Measurements from ENCODE around the gene TEX22. TPM values are rescaled to one million over a fixed set of nuclear protein-coding genes. Genes with fewer than 3 reads are reported as not detected.

Gene TEX22
- polyA plus RNA-seq, 4 donors, result 0.22 to 0.68 TPM; not detected in 2

GRCh38 chr14:105453847-105454246 is 55.5 kb downstream of the TEX22 start:
- H3K4me1 ChIP-seq (ENCODE audit: control insufficient read depth in 3 of 3, insufficient read depth in 2 of 3, low read depth in 1 of 3, low read length in 2 of 3), result peaks cover 0 to 12% (median 0%) of the 10 kb centered on the region in 3 donors
- no peaks in the 10 kb centered on the region for H3K9me3 ChIP-seq (ENCODE audit: control insufficient read depth in 2 of 2, insufficient read depth in 1 of 2, low read depth in 1 of 2, low read length in 1 of 2)
- H3K27ac ChIP-seq (ENCODE audit: low read depth in 1 of 3, low read length in 2 of 3), result no peak overlapping the region
- no peak overlapping the region for H3K4me3 ChIP-seq (ENCODE audit: low read depth in 1 of 3, low read length in 3 of 3)
- DNase-seq (no peak), FAIRE-seq (no peak)
- WGBS, 3 donors, result 89 to 95% (median 90%) methylated on average over 14 of the region's 14 CpGs
- peaks cover 2 to 89% (median 4%) of the 10 kb centered on the region in 3 donors for H3K36me3 ChIP-seq (ENCODE audit: control insufficient read depth in 3 of 3, insufficient read depth in 2 of 3, low read depth in 1 of 3, low read length in 3 of 3)
- H3K27me3 ChIP-seq (ENCODE audit: control insufficient read depth in 3 of 3, insufficient read depth in 3 of 3, low read length in 3 of 3), result no peaks in the 10 kb centered on the region

DNA sequence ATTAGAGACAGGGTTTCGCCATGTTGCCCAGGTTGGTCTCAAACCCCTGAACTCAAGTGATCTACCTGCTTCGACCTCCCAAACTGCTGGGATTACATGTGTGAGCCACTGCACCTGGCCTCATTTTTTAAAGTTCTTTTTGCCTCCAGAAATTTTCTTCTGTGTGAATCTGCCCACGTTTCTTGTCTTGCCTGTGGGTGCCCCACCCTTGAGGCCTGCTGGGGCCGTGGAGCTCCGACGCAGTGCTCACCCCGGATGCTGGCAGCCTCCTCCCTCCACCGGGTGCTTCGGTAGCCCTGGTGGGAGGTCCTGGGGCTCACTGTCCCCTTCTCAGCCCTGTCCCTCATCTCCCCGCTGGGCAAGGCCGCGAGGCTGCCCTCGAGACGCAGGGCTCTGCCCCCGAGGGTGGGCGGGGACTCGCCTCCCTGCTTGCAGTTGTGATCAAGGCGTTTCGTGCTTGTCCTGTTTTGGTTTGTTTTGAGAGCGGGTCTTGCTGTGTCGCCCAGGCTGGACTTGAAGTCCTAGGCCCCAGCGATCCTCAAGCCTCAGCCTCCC is 56.8 kb downstream of the TEX22 start:
- WGBS, 3 donors, result 92% methylated on average over 22 of the region's 22 CpGs

GRCh38 chr14:105455766-105456660 is 57.7 kb downstream of the TEX22 start:
- H3K36me3 ChIP-seq (ENCODE audit: control insufficient read depth in 3 of 3, insufficient read depth in 2 of 3, low read depth in 1 of 3, low read length in 3 of 3), result peaks cover 4 to 81% (median 5%) of the 10 kb centered on the region in 3 donors
- no peak for FAIRE-seq

More for the DNA sequence above, 56.8 kb downstream of the TEX22 start:
- no peak overlapping the region for H3K4me3 ChIP-seq (ENCODE audit: low read depth in 1 of 3, low read length in 3 of 3)
- H3K36me3 ChIP-seq (ENCODE audit: control insufficient read depth in 3 of 3, insufficient read depth in 2 of 3, low read depth in 1 of 3, low read length in 3 of 3), result peaks cover 2 to 81% (median 4%) of the 10 kb centered on the region in 3 donors
- no peak for FAIRE-seq
- no peaks in the 10 kb centered on the region for H3K9me3 ChIP-seq (ENCODE audit: control insufficient read depth in 2 of 2, insufficient read depth in 1 of 2, low read depth in 1 of 2, low read length in 1 of 2)
- peak overlapping the region in 1 of 3 donors; percentile 48 for H3K27ac ChIP-seq (ENCODE audit: low read depth in 1 of 3, low read length in 2 of 3)
- H3K27me3 ChIP-seq (ENCODE audit: control insufficient read depth in 3 of 3, insufficient read depth in 3 of 3, low read length in 3 of 3), result no peaks in the 10 kb centered on the region
- peaks cover 0 to 12% (median 0%) of the 10 kb centered on the region in 3 donors for H3K4me1 ChIP-seq (ENCODE audit: control insufficient read depth in 3 of 3, insufficient read depth in 2 of 3, low read depth in 1 of 3, low read length in 2 of 3)
- DNase-seq, result no peak

DNA sequence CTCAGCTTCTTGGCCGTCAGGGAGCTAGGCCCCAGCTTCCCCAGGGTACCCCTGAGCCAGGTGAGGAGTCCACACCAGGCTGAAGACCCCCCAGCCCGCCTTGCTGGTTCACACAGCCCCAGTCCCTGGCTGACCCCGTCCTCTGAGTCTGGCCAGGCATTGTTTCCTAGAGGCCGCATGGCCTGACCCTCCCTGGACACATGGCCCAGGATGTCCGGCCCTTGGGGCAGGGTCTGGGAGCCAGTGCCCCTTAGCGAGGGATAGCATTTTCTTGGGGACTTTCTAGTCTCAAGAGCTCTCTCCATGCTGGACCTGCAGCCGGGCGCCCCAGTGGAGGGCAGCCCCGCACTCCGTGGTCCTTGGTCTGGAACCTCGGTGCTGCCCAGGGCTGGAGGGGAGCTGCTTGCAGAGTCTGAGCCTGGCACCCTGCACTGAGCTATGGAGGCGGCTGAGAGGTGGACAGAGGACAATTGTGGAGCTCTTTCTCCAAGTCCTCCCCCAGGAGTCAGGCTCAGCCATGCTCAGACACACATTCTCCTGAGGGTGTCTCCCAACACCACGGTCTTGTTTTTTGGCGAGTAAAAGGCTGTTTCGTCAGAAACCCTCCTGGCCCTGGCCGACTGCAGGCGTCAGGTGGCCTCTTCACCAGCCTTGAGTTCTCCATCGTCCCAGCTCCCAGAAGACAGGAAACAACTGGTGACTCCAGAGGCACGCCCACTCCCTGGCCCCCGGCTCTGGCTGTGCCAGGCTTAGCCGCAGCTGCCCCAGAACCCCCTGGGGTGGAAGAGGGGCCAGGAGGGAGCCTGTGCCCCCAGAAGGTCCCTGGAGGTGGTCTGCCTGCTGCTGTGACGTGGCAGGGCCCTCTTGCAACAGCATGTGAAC is 58.6 kb downstream of the TEX22 start:
- no peaks in the 10 kb centered on the region for H3K9me3 ChIP-seq (ENCODE audit: control insufficient read depth in 2 of 2, insufficient read depth in 1 of 2, low read depth in 1 of 2, low read length in 1 of 2)
- peaks cover 4 to 83% (median 5%) of the 10 kb centered on the region in 3 donors for H3K36me3 ChIP-seq (ENCODE audit: control insufficient read depth in 3 of 3, insufficient read depth in 2 of 3, low read depth in 1 of 3, low read length in 3 of 3)
- DNase-seq (no peak), FAIRE-seq (no peak)
- H3K27ac ChIP-seq (ENCODE audit: low read depth in 1 of 3, low read length in 2 of 3), result no peak overlapping the region
- no peaks in the 10 kb centered on the region for H3K27me3 ChIP-seq (ENCODE audit: control insufficient read depth in 3 of 3, insufficient read depth in 3 of 3, low read length in 3 of 3)
- H3K4me1 ChIP-seq (ENCODE audit: control insufficient read depth in 3 of 3, insufficient read depth in 2 of 3, low read depth in 1 of 3, low read length in 2 of 3), result peaks cover 0 to 12% (median 0%) of the 10 kb centered on the region in 3 donors
- H3K4me3 ChIP-seq (ENCODE audit: low read depth in 1 of 3, low read length in 3 of 3), result no peak overlapping the region
- 89 to 94% (median 90%) methylated on average over 22 of the region's 22 CpGs for WGBS, 3 donors

More at GRCh38 chr14:105455766-105456660, 57.7 kb downstream of the TEX22 start:
- H3K27ac ChIP-seq (ENCODE audit: low read depth in 1 of 3, low read length in 2 of 3), result peak overlapping the region in 2 of 3 donors; percentile 34 to 48
- no peaks in the 10 kb centered on the region for H3K27me3 ChIP-seq (ENCODE audit: control insufficient read depth in 3 of 3, insufficient read depth in 3 of 3, low read length in 3 of 3)
- no peaks in the 10 kb centered on the region for H3K9me3 ChIP-seq (ENCODE audit: control insufficient read depth in 2 of 2, insufficient read depth in 1 of 2, low read depth in 1 of 2, low read length in 1 of 2)
- H3K4me1 ChIP-seq (ENCODE audit: control insufficient read depth in 3 of 3, insufficient read depth in 2 of 3, low read depth in 1 of 3, low read length in 2 of 3), result peaks cover 0 to 12% (median 0%) of the 10 kb centered on the region in 3 donors
- no peak overlapping the region for H3K4me3 ChIP-seq (ENCODE audit: low read depth in 1 of 3, low read length in 3 of 3)
- WGBS, 3 donors, result 82 to 87% (median 83%) methylated on average over 22 of the region's 22 CpGs
- peak; percentile 57 to 75 for DNase-seq

GRCh38 chr14:105458010-105458409 is 59.7 kb downstream of the TEX22 start:
- Histone ChIP-seq H3K4me1 (ENCODE audit: control insufficient read depth in 3 of 3, insufficient read depth in 2 of 3, low read depth in 1 of 3, low read length in 2 of 3) (peaks cover 0 to 12% (median 0%) of the 10 kb centered on the region in 3 donors), H3K27ac (ENCODE audit: low read depth in 1 of 3, low read length in 2 of 3) (no peak overlapping the region), H3K36me3 (ENCODE audit: control insufficient read depth in 3 of 3, insufficient read depth in 2 of 3, low read depth in 1 of 3, low read length in 3 of 3) (peaks cover 4 to 80% (median 5%) of the 10 kb centered on the region in 3 donors), H3K27me3 (ENCODE audit: control insufficient read depth in 3 of 3, insufficient read depth in 3 of 3, low read length in 3 of 3) (no peaks in the 10 kb centered on the region), H3K9me3 (ENCODE audit: control insufficient read depth in 2 of 2, insufficient read depth in 1 of 2, low read depth in 1 of 2, low read length in 1 of 2) (no peaks in the 10 kb centered on the region), H3K4me3 (ENCODE audit: low read depth in 1 of 3, low read length in 3 of 3) (no peak overlapping the region)
- WGBS, 3 donors, result 87 to 95% (median 88%) methylated on average over 15 to 18 of the region's 18 CpGs
- DNase-seq (no peak), FAIRE-seq (no peak)

DNA sequence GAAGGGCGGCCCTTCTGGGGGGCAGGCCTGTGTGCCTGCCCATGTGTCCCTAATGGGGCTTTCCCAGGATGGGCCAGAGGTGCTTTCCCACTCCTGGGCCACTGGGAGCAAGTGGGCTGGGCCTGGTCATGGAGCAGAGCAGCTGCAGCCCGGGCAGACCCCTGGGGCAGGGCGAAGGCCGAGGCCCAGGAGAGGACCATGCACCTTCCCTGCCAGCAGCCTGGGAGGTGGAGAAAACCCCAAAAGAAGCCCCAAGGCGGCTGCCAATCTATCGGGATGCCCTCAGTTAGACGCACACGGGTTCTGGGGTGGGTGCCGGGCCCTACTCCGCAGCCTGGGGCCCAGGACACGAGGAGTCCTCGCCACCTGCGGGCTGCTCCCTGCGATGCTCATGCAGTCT is 60.2 kb downstream of the TEX22 start:
- FAIRE-seq (no peak), DNase-seq (no peak)
- Histone ChIP-seq H3K27ac (ENCODE audit: low read depth in 1 of 3, low read length in 2 of 3) (no peak overlapping the region), H3K9me3 (ENCODE audit: control insufficient read depth in 2 of 2, insufficient read depth in 1 of 2, low read depth in 1 of 2, low read length in 1 of 2) (no peaks in the 10 kb centered on the region), H3K27me3 (ENCODE audit: control insufficient read depth in 3 of 3, insufficient read depth in 3 of 3, low read length in 3 of 3) (no peaks in the 10 kb centered on the region), H3K4me3 (ENCODE audit: low read depth in 1 of 3, low read length in 3 of 3) (no peak overlapping the region), H3K36me3 (ENCODE audit: control insufficient read depth in 3 of 3, insufficient read depth in 2 of 3, low read depth in 1 of 3, low read length in 3 of 3) (peaks cover 4 to 81% (median 5%) of the 10 kb centered on the region in 3 donors), H3K4me1 (ENCODE audit: control insufficient read depth in 3 of 3, insufficient read depth in 2 of 3, low read depth in 1 of 3, low read length in 2 of 3) (peaks cover 0 to 12% (median 0%) of the 10 kb centered on the region in 3 donors)
- 85 to 99% (median 88%) methylated on average over 11 to 14 of the region's 14 CpGs for whole genome bisulfite sequencing, 3 donors

GRCh38 chr14:105460116-105460515 is 61.8 kb downstream of the TEX22 start:
- FAIRE-seq (no peak), DNase-seq (no peak)
- peaks cover 0 to 12% (median 0%) of the 10 kb centered on the region in 3 donors for H3K4me1 ChIP-seq (ENCODE audit: control insufficient read depth in 3 of 3, insufficient read depth in 2 of 3, low read depth in 1 of 3, low read length in 2 of 3)
- no peak overlapping the region for H3K4me3 ChIP-seq (ENCODE audit: low read depth in 1 of 3, low read length in 3 of 3)
- peaks cover 3 to 80% (median 7%) of the 10 kb centered on the region in 3 donors for H3K36me3 ChIP-seq (ENCODE audit: control insufficient read depth in 3 of 3, insufficient read depth in 2 of 3, low read depth in 1 of 3, low read length in 3 of 3)
- WGBS, 3 donors, result 95 to 100% (median 97%) methylated on average over 15 to 17 of the region's 17 CpGs
- no peaks in the 10 kb centered on the region for H3K27me3 ChIP-seq (ENCODE audit: control insufficient read depth in 3 of 3, insufficient read depth in 3 of 3, low read length in 3 of 3)
- H3K9me3 ChIP-seq (ENCODE audit: control insufficient read depth in 2 of 2, insufficient read depth in 1 of 2, low read depth in 1 of 2, low read length in 1 of 2), result no peaks in the 10 kb centered on the region
- no peak overlapping the region for H3K27ac ChIP-seq (ENCODE audit: low read depth in 1 of 3, low read length in 2 of 3)

DNA sequence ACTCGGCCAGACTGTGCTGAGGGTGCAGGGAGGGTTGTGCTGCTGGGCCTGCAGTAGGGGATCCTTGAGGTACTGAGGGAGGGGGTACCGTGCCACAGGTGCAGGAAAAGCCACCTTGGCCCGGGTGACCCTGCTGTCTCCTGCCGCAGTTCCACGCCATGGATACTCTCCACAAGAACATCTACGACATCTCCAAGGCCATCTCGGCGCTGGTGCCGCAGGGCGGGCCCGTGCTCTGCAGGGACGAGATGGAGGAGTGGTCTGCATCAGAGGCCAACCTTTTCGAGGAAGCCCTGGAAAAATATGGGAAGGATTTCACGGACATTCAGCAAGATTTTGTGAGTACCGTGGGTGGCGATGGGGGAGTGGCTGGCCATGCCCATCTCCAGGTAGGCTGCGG is 62.3 kb downstream of the TEX22 start:
- 93 to 94% (median 94%) methylated on average over 17 of the region's 17 CpGs for WGBS, 3 donors
- Histone ChIP-seq H3K27me3 (ENCODE audit: control insufficient read depth in 3 of 3, insufficient read depth in 3 of 3, low read length in 3 of 3) (no peaks in the 10 kb centered on the region), H3K9me3 (ENCODE audit: control insufficient read depth in 2 of 2, insufficient read depth in 1 of 2, low read depth in 1 of 2, low read length in 1 of 2) (no peaks in the 10 kb centered on the region), H3K4me3 (ENCODE audit: low read depth in 1 of 3, low read length in 3 of 3) (no peak overlapping the region), H3K27ac (ENCODE audit: low read depth in 1 of 3, low read length in 2 of 3) (no peak overlapping the region), H3K4me1 (ENCODE audit: control insufficient read depth in 3 of 3, insufficient read depth in 2 of 3, low read depth in 1 of 3, low read length in 2 of 3) (peaks cover 0 to 9% (median 0%) of the 10 kb centered on the region in 3 donors), H3K36me3 (ENCODE audit: control insufficient read depth in 3 of 3, insufficient read depth in 2 of 3, low read depth in 1 of 3, low read length in 3 of 3) (peaks cover 3 to 80% (median 7%) of the 10 kb centered on the region in 3 donors)
- no peak for FAIRE-seq
- DNase-seq, result no peak

Data from small intestine (tissue), 7 donors.